T-helper 2 cell treated with Interferon-gamma antibody and Interleukin-4, amounts not matched to agents 100 ng/mL and 5 ng/mL, for 36 hours (primary cell): Measurements from ENCODE around the gene C1S. TPM values are rescaled to one million over a fixed set of nuclear protein-coding genes. Genes with fewer than 3 reads are reported as not detected.
"Not testable (repeated sequence)": the region's sequence is repeated elsewhere in the genome, so short reads cannot be mapped to it uniquely, and the experiment has no call there.

Experiments
- intact Hi-C: fragments of 100-400 bp; cut with micrococcal nuclease; formaldehyde crosslinking; loops from one replicate; pipeline ENCODE4 v1.15.1; 2023
- total RNA-seq: library from RNA; stranded (reverse); gene quantifications from 2 replicates; pipeline ENCODE4 v1.2.3, GENCODE V29; 2022

Gene C1S
- total RNA-seq, 1 donor from 2014 or later, result 2.2 TPM

DNA sequence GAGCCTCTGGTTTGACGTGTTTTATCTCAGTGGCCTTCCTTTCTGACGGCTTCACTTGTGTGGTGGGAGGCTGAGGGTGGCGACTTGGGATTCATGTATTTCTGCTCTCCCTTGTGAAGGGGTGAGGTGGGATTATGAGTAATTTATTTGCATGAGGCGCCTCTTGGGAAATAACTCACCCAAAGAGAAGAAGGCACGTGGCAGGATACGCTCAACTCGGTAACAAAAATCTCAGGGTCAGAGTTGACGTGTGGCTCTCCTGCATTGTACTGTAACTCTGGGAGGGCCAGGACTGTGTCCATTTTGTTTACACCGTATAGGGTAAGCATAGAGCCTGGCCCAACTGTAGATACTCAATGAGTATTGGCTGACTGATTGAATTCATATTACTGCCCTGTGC lies 14.6 kb upstream of the C1S start:
- intact Hi-C loops, result no loop called here

DNA sequence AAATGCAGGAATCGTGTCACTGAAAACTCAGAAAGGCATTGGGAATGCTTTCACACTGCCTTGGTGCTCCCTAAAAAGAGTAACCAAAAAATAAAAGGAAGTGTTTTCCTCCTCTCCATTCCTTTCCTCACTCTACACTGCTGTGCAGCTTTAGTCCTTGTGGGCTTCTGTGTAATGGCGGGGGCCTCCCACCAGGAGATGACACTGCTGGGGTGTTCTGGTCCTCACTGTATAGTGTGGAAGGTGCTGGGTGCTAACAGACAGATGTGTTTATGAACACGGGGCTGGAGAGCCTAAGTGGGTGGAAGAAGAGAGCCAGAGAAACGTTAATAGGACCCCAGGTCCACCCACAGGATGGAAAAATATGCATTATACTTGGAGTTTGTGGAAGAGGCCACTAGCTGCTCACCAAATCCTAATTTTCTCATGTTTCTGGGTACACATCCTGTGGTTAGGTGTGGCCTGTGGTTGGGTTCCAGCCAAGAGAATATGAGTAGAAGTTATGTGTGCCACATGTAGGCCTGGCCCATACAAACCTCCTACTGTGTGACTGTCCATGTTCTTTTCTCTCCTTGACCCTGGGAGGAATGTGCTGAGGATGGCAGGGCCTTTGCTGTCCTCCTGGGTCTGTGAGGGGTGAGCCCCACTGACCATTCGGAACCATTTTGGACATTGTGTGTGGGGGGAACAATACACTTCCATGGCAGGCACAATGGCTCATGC lies 14.0 kb upstream of the C1S start:
- intact Hi-C loops, result no loop called here

DNA sequence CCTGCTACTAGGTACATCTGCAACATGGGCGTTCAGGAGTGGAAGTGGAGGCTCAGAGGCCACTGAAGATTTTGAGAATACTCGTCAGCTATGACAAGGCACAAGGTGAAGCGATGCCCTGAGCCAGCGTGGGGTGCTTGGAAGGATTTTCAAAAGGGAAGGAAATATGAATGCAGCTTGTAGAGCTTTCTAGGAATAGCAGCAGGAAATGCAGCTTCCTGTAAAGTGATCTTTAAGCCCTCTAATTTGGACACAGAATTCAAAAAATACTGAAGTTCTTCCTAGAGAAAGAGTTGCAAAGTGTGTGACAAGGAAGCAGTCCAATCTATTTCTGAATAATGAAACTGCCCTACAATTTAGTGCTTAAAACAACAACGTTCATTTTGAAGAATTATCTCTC lies 13.2 kb upstream of the C1S start:
- intact Hi-C loops, result no loop called here

DNA sequence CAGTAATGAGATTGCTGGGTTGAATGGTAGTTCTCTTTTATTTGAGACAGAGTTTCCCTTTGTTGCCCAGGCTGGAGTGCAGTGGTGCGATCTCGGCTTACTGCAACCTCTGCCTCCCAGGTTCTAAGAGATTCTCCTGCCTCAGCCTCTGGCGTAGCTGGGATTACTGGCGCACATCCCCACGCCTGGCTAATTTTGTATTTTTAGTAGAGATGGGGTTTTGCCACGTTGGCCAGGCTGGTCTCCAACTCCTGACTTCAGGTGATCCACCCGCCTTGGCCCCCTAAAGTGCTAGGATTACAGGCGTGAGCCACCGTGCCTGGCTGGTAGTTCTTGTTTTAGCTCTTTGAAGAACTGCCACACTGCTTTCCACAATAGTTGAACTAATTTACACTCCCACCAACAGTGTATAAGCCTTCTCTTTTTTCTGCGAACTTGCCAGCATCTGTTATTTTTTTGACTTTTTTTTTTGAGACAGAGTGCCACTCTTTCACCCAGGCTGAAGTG lies 11.0 kb upstream of the C1S start:
- intact Hi-C loops, result not testable (repeated sequence)

DNA sequence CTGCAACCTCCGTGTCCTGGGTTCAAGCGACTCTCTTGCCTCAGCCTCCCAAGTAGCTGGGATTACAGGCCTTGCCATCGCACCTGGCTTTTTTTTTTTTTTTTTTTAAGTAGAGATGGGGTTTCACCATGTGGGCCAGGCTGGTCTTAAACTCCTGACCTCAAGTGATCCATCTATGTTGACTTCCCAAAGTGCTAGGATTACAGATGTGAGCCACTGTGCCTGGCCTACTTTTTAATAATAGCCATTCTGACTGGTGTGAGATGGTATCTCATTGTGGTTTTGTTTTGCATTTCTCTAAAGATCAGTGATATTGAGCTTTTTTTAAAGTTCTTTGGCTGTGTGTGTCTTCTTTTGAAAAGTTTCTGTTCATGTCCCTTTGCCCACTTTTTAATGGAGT lies 10.5 kb upstream of the C1S start:
- intact Hi-C loops, result not testable (repeated sequence)

DNA sequence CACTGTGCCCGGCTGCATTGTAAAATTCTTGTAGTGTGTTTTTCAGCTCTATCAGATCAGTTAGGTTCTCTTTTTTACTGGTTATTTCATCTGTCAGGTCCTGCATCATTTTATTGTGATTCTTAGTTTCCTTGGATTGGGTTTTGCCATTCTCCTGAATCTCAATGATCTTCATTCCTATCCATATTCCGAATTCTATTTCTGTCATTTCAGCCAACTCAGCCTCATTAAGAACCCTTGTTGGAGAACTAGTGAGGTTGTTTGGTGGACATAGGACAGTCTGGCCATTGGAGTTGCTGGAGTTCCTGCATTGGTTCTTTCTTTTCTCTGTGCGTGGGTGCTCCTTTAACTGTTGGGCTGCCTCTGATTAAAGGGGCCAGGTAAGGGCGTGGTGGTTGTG lies 5.6 kb upstream of the C1S start:
- intact Hi-C loops, result no loop called here

DNA sequence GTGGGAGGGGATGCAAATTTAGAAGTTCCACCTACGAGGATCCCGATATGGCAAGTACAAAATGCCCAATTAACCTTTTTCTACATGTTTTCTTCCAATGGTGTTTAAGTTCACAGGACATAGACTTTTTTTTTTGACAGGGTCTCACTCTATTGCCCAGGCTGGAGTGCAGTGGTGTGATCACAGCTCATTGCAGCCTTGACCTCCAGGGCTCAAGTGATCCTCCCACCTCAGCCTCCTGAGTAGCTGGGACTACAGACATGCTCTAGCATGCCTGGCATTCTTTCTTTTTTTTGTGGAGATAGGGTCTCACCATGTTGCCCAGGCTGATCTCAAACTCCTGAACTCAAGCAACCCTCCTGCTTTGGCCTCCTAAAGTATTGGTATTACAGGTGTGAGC lies 4.8 kb upstream of the C1S start:
- intact Hi-C loops, result not testable (repeated sequence)

DNA sequence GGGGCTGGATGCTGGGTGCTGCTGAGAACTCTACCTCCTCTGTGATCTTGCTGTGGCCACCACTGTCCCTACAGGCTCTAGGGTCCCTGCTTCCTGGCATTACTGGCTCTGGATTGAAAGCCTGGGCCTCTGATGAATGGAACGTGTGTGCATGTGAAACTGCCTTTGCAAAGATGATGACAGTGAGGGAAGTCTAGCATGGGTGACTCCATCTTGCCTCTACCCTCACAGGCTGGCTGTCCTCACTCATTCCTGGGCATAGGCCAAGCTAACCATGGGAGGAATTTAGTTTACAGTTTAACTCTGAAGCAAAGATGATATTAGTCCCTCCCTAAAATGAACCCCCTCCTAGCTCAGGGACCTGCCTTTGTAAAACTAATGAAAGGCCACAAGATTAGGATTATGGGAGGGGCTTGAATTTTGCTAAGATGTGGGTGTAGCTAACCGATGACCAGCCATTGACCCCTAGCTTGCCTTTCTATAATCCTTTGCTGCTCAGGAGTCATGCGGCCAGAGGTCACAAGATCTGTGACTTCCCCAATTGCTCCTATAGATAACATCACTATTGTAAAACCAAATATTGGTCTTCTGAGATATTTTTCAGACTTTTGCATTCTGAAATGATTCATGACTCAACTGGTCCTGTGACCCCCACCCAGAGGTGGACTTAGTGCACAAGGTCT lies 2.2 kb upstream of the C1S start:
- intact Hi-C loops, result no loop called here

DNA sequence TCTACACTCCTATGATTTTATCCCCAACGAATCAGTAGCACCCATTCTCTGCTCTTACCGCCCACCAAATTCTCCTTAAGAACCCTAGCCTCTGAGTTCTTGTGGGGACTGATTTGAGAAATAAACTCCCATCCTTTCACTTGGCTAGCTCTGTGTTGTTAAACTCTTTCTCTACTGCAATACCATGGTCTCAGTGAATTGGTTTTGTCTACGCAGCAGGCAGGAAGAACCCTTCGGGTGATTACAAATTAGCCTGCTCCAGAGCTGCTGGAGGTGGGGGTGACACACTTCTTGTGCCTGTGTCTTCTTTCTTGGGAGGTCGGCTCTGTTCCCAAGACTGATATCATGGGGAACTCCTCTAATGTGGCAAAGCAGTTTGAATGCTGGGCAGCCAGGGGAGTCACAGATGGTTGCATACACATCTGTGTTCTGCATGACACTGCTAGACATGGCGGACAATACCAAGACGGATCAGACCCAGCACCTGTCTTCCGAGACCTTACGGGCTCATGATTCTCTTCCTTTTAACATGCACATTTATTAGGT lies 1.6 kb upstream of the C1S start:
- intact Hi-C loops, result no loop called here

DNA sequence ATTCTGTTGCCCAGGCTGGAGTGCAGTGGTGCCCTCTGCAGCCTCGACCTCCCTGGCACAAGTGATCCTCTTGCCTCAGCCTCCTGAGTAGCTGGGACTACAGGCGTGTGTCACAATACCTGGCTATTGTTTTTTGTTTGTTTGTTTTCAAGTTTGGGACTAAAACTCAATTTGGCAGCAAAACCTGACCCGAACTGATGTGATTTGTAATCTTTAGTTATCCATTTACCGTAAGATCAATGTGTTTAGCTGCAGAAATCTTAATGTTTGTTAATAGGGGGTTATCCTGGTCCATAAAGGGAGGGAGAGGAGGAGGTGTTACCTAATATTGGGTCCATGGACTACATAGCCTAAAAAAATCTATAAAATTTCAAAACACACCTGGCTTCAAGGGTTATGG lies 738 bp upstream of the C1S start:
- intact Hi-C loops, result no loop called here

DNA sequence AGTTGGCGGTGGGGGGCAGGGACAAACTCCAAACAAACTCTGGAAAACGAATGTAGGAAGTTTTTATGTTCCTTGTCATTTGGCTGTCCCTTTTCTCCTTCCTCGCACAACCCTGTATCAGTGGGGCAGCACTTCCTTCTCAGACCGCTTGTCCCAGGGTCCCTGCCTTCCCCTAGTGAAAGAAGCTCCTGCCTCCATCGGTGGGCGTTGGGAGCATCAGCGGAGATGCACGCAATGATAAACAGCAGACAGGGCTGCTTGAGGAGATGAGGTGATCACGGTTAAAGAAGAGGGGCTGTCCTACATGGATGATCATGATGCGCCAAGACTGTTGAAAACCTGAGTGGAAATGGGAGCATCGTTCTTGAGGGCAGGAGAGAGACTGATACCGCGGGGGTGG lies 620 bp downstream of the C1S start:
- intact Hi-C loops, result no loop called here

DNA sequence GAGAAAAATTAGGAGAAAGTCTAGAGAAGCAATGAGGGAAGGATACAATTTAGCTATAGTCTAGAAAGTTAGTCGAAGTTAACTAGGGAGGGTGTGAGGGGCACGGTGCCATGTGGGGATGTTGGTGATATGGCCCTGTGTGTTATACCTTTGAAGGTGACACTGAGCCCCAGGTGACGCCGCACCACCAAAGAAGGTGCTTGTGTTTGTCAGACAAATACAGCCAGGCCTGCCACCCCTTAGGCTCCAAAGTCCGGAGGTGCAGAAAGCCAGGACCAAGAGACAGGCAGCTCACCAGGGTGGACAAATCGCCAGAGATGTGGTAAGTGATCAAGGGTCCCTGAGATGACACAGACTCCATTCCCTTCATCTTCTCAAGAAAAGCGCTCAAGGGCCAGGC lies 1.1 kb downstream of the C1S start:
- intact Hi-C loops, result no loop called here

DNA sequence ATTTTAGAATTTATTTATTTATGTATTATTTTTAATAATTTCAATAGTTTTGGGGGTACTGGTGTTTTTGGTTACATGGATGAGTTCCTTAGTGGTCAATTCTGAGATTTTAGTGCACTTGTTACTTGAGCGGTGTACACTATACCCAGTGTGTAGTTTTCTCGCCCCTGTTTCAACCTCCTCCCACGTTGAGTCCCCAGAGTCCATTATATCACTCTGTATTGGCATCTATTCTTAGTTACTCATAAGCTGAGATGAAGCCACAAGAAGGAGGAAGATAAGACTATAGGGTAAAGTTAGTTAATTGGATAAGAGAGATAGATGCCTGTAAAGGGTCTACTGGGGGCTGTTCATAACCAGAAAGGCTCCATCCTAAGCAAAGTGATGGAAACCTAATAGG lies 4.0 kb downstream of the C1S start:
- intact Hi-C loops, result no loop called here

DNA sequence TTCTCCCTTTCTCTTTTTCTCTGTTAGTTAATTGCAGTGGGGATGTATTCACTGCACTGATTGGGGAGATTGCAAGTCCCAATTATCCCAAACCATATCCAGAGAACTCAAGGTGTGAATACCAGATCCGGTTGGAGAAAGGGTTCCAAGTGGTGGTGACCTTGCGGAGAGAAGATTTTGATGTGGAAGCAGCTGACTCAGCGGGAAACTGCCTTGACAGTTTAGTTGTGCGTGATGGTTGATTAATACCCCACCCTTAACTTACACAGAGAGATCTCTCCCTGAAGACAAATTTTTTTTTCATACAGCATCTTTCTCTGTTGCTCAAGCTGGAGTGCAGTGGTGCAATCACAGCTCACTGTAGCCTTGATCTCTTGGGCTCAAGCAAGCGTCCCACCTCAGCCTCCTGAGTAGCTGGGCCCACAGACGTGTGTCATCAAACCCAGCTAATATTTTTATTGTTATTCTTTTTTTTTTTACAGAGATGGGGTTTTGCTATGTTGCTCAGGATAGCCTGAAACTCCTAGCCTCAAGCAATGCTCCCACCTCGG lies 4.6 kb downstream of the C1S start:
- intact Hi-C loops, result no loop called here

DNA sequence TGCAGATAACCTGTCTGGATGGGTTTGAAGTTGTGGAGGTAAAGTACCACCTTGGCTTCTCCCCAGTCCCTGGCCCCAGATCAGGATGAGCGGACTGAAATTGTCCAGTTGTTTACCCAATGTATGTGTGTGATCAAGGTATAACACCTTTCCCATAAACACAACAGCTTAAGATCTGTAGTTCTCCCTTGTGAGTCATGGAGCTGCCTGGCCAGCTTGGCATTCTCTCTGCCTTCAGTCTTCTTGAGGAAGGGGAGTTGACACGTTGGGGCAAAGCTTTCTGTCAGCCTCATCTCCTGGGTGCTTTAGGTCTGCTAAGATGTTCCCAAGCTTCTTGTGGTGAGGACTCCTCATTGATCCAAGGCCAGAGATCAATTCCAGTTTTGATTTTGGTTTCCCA lies 6.1 kb downstream of the C1S start:
- intact Hi-C loops, result no loop called here

DNA sequence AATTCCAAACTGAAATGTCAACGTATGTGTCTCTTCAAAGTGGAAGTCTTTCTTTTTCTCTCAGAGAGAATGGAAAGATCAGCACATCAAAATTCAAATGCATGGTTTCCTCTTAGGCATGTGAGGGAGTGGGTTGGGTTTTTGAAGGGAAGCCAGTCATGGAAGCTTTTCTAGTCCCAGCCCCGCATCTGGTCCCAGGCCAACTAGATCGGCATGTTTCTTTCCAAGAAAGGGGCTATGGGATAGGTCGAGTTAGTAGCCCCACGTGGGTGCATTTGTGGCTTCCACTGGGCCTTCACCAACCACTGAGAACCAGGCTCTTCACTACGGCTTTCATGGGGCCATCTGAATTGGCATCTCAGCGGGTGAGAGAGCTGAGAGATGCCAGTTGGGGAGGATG lies 6.6 kb downstream of the C1S start:
- intact Hi-C loops, result no loop called here

DNA sequence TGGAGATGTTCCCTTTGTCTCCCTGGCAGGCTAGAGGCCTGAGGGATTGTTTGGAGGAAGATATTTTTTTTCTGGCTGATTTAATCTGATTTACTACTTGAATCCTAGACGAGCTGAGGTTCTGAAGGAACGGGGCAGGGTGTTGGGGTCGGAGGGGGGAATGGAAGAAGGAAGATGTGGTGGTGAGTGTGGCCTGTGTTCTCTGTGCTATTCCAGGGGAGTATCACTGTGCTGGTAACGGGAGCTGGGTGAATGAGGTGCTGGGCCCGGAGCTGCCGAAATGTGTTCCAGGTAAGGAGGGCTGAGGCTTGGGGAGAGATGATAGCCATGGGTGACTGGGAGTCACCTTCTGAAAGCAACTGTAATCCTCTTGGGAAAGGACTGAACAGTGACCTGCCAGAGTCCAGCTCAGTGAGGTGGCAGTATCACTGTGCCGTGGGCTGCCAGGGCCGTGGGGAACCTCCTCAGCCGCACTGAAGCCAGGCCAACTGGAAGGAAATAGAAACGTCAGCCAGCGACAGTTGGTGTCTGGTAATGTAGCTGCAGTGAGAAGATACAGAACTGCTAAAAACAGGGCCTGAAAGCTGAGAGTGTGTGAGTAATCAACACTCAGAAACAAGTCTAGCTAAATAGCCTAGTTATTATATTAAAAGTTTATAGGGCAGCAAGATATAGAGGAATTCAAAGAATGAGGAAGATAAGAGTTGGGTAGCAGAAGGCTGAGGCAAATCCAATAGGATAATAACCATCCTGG lies 7.9 kb downstream of the C1S start:
- intact Hi-C loops, result no loop called here

DNA sequence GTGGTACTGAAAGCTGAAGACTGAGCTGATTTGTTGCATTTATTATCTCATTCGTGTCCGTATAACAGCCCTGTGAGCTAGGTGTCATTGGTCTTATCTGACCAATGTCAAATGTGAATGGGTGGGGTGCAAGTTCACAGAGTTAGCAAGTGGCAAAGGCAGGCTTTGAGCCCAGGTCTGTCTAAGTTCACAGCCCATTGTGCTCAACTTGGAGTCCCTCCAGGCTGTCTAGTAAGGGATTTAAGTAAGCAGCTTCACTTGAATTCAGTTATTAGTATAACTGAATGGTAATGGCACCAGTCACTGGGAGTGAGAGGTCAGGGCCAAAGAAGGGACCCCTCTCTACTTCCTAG lies 8.5 kb downstream of the C1S start:
- intact Hi-C loops, result no loop called here

DNA sequence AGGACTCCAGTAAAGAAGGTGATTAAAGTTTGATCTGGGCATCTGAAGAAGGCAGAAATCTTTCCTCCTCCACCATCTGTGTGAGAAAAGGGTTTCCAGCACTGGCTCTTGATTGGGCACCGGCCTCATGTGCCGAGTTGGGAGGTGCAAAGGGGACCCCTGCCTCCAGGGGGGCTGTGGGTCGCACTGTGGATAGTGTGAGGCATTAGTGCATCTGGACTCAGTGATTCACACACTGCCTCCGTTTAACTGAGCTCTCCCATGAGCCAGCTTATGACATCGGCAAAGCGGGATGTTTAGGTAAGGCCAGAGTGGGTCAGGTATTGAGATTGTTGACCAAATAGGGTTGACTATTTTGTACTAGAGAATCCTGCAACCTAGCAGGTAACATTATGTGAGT lies 8.9 kb downstream of the C1S start:
- intact Hi-C loops, result no loop called here

DNA sequence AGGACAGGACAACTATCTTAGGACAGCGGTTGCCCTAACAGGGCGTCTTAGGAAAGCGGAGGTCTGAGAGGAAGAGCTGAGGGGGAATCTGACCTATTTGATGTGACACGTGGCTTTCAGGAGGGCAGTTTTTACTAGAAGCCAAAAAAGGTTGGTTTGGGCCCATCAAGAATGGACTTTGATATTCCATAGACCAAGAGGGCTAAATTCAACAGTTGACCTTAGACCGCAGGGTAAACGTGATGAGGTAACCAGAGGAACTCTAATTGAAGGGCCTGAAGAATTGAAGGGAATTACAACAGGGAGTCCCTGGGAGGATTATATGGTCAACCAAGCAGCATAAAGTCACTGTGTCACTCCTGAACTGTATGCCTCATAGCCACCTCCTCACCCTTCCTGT lies 11.5 kb downstream of the C1S start:
- intact Hi-C loops, result no loop called here

DNA sequence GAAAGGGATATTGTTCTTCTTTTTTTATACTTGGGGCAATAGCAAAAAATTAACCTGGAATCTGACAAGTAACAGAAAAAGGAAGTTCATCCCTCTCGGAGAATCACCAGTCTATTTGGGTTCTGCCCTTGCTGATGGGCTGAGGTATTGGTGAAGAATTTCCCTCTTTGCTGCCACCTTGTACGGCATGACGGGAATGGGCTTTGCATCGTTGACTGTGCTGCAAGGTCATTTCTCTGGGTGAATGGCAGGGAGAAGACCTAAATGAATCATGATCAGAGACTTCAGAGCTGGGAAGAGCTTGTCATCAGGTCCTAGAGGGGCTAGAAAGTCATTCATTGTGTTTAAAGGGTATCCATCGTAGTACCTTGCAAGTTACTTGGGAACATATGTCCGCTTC lies 12.0 kb downstream of the C1S start:
- intact Hi-C loops, result no loop called here

DNA sequence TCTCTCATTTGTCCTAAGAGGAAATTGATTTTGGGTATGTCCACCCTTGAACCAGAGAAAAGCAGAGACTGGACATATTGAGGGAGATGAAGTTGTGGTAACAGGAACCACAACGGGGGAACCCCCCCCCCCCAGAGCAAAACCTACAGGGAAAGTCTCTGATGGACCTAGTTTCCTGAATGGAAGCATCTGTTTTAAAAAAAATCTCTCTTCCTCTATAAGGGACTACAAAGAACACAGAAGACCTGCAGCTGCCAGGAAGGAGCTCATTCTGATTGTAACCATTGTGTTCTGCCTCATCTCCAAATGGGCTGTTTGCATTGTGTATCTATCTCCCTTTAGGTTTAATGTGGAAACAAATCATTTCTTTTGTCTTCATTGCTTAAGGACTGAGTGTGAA lies 13.4 kb downstream of the C1S start:
- intact Hi-C loops, result no loop called here
